Mucosa of stomach (tissue), 1 donor: ENCODE measurements around the gene DYRK2.

Experiments used
- H3K27me3 ChIP-seq: one replicate; pipeline ENCODE4 v1.7.0; 2013; ENCODE audit warnings: mild to moderate bottlenecking, low read length; ENCODE audit not compliant: control insufficient read depth, insufficient read depth
- H3K36me3 ChIP-seq: one replicate; pipeline ENCODE4 v1.7.0; 2013; ENCODE audit warnings: low read length; ENCODE audit not compliant: control insufficient read depth, insufficient read depth
- H3K4me1 ChIP-seq: one replicate; pipeline ENCODE4 v1.7.0; 2013; ENCODE audit warnings: mild to moderate bottlenecking, low read length; ENCODE audit not compliant: control insufficient read depth, insufficient read depth
- H3K4me3 ChIP-seq: one replicate; pipeline ENCODE4 v1.7.0; 2013; ENCODE audit warnings: low read length
- H3K9ac ChIP-seq: one replicate; pipeline ENCODE4 v1.7.0; 2013; ENCODE audit warnings: mild to moderate bottlenecking, low read length, moderate library complexity
- H3K9me3 ChIP-seq: one replicate; pipeline ENCODE4 v1.7.0; 2013; ENCODE audit warnings: mild to moderate bottlenecking, low read length, moderate library complexity; ENCODE audit not compliant: control insufficient read depth
- donor health status: Pancreatic carcinoma.

Gene DYRK2

DNA sequence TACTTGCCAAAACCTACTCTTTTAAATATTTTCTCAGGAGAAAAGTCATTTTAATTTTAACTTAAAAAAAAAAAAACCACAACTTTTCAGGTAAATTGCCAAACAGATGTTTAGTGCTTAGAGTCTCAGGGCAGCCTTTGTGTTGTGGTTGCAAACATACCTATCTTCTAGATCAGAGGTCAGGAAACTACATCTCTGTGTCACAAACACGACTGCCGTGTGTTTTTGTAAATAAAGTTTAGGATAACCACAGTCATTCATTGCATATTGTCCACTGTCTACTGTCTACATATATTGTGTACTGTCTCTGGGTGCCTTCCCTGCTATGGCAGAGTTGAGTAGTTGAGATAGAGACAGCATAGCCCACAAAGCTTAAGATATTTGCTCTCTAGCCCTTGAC lies 48.9 kb downstream of the DYRK2 start:
- Histone ChIP-seq H3K9ac (no peak overlapping the region), H3K4me1 (peaks cover 47% of the 10 kb centered on the region), H3K4me3 (no peak overlapping the region), H3K9me3 (no peaks in the 10 kb centered on the region), H3K36me3 (no peaks in the 10 kb centered on the region), H3K27me3 (no peaks in the 10 kb centered on the region)

DNA sequence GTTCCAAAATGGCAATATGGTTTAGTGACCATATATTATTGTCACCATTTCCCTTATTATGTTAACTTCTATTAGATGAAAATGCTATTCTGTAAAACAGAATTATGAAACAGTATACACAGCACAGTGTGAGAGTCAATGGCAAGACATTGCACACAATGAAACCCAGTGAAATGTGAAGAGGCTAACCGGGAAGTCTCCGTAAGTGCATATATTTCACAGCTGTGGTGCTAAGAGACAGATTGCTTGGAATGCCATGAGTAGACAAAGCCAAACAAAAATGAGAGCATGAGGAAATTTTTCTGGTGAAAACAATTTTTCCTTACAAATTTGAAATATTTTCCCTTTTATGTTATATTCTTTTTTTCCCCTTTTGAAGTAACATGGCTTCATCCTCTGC lies 49.4 kb downstream of the DYRK2 start:
- peaks cover 47% of the 10 kb centered on the region for H3K4me1 ChIP-seq
- no peaks in the 10 kb centered on the region for H3K27me3 ChIP-seq
- H3K4me3 ChIP-seq: no peak overlapping the region
- H3K36me3 ChIP-seq: no peaks in the 10 kb centered on the region
- no peak overlapping the region for H3K9ac ChIP-seq
- H3K9me3 ChIP-seq: no peaks in the 10 kb centered on the region

DNA sequence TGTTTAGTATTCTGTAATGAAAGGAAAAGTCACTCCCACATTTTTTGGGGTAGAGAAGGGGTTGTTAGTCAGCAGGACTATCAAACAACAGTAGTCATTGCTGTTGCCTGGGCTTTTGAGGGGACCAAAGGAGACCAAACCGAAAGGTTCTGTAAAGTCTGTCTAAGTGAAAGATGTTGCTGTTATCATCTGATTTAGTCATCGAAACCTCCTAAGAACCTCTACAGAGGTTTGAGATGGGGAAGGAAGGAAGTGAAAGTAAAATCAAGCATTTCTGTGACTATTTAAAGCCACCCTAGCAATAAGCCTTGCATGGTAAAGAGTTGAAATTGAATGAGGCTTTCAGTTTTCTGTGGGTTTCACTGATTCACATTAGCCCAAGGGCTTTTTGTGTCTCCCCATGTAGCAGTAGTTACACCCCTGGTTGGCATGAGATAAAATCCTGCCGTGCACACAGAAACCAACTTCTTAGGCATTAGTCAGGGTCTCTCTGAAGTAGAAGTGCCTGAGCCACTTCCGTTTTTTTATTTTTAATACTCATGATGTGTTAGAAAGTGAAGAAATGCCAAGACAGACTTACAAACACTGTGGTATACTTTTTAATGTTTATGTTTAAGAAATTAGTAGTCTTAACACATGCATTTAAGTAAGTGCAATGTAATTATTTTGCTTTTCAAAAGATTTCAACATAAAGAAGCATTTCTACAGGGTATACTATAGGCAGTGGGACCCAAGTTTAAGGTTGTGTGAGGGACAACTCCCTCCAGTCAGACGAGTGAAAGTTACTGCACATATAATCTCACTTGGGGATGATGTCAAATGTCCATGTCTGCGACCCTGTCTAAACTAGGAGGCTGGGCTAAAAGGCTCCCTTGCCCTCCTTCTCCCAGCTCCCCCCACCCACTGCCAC lies 50.4 kb downstream of the DYRK2 start:
- no peaks in the 10 kb centered on the region for H3K36me3 ChIP-seq
- H3K9ac ChIP-seq: peak overlapping the region; percentile 33
- peak overlapping the region; percentile 16 for H3K4me3 ChIP-seq
- H3K4me1 ChIP-seq: peaks cover 47% of the 10 kb centered on the region
- H3K9me3 ChIP-seq: no peaks in the 10 kb centered on the region
- no peaks in the 10 kb centered on the region for H3K27me3 ChIP-seq

DNA sequence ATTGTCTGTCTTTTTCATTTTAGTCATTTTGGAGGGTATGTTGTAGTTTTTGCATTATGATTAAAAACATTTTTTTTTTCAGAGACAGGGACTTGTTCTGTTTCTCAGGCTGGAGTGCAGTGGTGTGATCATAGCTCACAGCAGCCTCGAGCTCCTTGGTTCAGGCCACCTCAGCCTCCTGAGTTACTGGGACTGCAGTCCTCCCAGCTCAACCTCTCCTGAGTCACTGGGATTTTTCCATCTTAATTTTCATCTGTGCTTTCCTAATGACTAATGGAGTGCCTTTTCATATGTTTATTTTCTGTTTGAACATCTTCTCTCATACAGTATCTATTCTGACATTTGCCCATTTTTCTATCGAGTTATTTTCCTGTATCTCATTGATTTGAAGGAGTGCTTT lies 52.6 kb downstream of the DYRK2 start:
- Histone ChIP-seq H3K4me1 (peaks cover 53% of the 10 kb centered on the region), H3K9me3 (no peaks in the 10 kb centered on the region), H3K36me3 (no peaks in the 10 kb centered on the region), H3K4me3 (no peak overlapping the region), H3K27me3 (no peaks in the 10 kb centered on the region), H3K9ac (no peak overlapping the region)

DNA sequence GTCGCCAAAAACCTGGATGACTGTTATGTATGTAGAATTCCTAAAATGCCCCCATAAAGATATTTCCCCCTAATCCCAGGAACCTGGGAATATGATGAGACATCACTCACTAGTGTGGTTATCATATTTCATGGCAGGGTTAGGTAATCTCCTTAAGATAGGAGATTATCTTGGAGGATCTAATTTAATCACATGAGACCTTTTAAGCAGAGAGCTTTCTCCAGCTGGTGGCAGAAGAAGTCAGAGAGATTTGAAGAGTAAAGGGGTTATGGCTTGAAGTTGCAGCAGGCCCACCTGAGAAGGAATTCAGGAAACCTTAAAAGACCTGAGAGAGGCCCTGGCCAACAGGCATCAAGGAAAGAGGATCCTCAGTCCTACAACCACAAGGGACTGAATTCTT lies 53.6 kb downstream of the DYRK2 start:
- H3K9ac ChIP-seq: no peak overlapping the region
- no peak overlapping the region for H3K4me3 ChIP-seq
- no peaks in the 10 kb centered on the region for H3K9me3 ChIP-seq
- H3K27me3 ChIP-seq: no peaks in the 10 kb centered on the region
- H3K36me3 ChIP-seq: no peaks in the 10 kb centered on the region
- peaks cover 50% of the 10 kb centered on the region for H3K4me1 ChIP-seq

DNA sequence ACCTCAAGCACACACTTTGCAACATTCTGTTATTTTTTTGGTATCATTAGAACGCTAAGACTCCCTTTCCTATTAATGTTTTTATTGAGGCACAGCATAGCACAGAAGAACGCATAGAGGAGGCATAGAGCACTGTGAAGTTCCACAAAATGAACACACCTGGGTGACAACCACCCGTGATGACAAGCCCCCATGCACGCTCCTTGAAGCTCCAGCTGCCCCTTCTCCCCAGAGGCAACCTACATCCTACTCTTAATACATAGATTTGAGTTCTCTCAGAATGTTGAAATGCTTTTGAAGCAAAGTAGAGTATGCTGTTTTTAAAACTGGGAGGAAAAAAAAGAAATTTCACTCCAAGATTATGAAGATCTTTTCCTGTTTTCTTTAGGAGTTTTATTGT lies 55.5 kb downstream of the DYRK2 start:
- Histone ChIP-seq H3K4me1 (peaks cover 32% of the 10 kb centered on the region), H3K9me3 (no peaks in the 10 kb centered on the region), H3K27me3 (no peaks in the 10 kb centered on the region), H3K4me3 (no peak overlapping the region), H3K36me3 (no peaks in the 10 kb centered on the region), H3K9ac (no peak overlapping the region)

DNA sequence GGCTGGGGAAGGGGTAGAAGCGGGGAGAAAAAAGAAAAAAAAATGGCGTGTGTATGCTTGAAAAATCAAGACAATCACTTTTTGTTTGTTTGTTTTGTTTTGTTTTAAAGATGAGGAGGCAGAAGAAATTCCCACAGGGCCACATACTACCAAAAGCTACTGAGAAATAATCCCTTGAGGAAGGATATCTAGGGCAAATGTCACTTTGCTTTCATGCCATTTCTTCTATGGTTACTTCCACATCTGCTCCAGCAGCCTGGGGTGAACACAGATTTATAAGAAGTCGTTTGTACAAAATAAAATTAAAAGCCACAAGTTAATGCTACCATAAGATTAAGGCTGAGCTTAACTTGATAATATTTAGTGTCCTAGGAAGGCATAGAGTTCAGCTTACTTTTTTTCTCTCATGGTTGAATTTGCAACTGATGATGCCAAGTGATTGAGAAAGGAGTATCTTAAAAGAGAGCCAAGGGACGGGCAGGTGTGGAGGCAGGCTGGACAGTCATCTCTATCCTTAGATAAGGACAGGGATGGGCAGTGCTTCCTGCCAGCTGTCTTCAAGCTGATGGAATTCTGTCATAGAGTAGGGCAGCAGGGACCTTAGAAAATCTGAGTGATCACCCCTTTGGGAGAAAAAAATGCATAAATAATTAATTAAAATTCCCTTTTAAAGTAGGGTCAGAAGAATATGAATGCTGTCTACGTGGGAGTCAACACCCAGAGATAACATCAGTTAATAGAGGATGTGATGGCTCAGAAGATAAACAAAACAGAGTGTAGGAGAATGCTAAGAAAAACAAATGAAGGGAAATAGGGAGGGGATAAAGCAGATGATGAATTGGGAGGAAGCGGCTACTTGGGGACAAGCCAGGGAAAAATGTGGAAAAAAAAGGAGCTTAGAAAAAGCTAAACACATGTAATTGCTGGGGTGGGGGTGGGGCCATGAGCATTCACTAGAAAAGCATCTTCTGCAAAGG lies 57.1 kb downstream of the DYRK2 start:
- H3K9me3 ChIP-seq: no peaks in the 10 kb centered on the region
- no peak overlapping the region for H3K9ac ChIP-seq
- H3K27me3 ChIP-seq: no peaks in the 10 kb centered on the region
- peaks cover 32% of the 10 kb centered on the region for H3K4me1 ChIP-seq
- no peaks in the 10 kb centered on the region for H3K36me3 ChIP-seq
- H3K4me3 ChIP-seq: no peak overlapping the region

DNA sequence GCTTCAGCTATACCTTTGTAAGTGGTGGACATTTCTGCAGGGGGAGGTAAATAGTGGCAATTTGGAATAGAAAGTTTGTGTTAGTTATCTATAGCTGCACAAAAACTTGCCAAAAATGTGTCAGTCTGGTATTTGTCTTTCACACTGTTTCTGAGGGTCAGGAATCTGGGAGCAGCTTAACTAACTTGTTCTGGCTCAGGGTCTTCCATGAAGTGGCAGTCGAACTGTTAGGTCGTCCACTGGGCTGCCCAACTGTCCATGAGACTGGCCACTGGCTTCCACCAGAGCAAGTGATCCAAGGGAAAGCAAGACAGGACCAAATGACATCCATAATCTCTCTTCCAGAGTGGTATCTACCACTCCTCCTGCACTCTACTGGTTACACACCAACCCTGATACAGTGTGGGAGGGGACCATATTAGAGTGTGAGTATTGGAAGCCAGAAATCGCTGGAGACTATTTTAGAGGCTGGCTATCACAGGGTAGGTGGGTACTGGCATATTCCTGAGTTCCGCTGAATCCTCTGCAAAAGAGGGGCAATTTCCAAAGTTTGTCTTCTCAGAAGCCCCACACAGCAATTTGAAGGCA lies 60.9 kb downstream of the DYRK2 start:
- H3K4me3 ChIP-seq: peak overlapping the region; percentile 47
- H3K9ac ChIP-seq: peak overlapping the region; percentile 61
- no peaks in the 10 kb centered on the region for H3K9me3 ChIP-seq
- H3K4me1 ChIP-seq: peaks cover 37% of the 10 kb centered on the region
- H3K27me3 ChIP-seq: no peaks in the 10 kb centered on the region
- H3K36me3 ChIP-seq: no peaks in the 10 kb centered on the region

DNA sequence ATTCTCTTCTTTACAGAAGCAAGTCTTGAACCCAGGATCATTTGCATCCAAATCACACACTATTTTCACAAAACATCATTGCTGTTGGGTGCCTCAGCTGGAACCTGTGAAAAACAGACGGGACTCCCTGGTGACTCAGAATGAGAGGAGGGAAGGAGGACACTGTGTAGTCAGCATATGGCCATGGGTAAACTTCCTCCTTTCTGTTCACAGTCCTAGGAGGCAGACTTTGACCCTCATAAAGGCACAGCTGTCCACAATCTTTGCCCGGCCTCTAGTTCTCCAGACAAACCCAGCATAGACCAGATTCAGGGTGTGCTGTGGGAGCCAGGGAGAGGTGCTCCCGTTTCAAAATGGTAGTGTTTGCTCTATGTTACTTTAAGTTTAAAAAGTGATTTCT lies 62.0 kb downstream of the DYRK2 start:
- Histone ChIP-seq H3K36me3 (no peaks in the 10 kb centered on the region), H3K27me3 (no peaks in the 10 kb centered on the region), H3K9me3 (no peaks in the 10 kb centered on the region), H3K4me3 (peak overlapping the region; percentile 47), H3K9ac (peak overlapping the region; percentile 61), H3K4me1 (peaks cover 43% of the 10 kb centered on the region)

DNA sequence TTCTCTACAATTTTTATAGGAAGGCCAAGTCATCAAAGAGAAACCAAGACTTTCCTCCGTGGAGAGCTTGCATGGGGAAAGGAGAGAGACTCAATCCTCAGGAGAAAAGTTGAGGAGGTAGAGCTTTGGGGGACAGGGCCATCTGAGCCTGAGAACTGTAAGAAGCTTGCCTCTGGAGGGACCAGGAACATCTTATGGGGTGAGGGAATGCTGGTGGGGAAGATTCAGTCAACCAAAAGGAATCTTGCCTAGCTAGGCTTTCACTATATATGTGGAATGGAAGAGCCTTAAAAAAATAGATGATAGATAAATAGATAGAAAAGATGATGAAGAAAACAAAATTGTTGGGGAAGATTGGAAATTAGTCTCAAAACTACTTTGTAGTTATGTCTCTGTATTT lies 63.5 kb downstream of the DYRK2 start:
- Histone ChIP-seq H3K36me3 (no peaks in the 10 kb centered on the region), H3K9me3 (no peaks in the 10 kb centered on the region), H3K9ac (no peak overlapping the region), H3K4me3 (no peak overlapping the region), H3K27me3 (no peaks in the 10 kb centered on the region), H3K4me1 (peaks cover 41% of the 10 kb centered on the region)

DNA sequence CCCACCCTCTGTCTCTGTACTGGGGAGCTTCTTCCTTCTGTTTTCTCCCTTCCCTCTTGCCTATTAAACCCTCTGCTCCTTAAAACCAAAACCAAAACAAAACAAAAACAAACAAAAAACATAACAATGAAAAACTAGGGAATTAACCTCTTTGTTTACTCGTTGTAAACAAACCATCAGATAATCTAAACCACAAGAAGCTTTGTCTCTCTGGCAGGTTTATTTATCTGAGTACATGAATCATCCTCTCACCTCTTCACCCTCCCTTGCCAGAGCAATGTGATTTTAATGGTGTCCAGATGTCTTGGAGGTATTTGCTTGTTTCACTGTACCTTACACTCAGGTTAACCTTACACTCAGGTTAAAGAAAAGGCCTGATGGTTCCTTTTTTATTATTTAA lies 66.1 kb downstream of the DYRK2 start:
- no peak overlapping the region for H3K9ac ChIP-seq
- no peaks in the 10 kb centered on the region for H3K36me3 ChIP-seq
- no peaks in the 10 kb centered on the region for H3K27me3 ChIP-seq
- H3K4me1 ChIP-seq: peaks cover 36% of the 10 kb centered on the region
- H3K4me3 ChIP-seq: no peak overlapping the region
- no peaks in the 10 kb centered on the region for H3K9me3 ChIP-seq
